Measurements from ENCODE around the gene PARD3.

Gene PARD3

DNA sequence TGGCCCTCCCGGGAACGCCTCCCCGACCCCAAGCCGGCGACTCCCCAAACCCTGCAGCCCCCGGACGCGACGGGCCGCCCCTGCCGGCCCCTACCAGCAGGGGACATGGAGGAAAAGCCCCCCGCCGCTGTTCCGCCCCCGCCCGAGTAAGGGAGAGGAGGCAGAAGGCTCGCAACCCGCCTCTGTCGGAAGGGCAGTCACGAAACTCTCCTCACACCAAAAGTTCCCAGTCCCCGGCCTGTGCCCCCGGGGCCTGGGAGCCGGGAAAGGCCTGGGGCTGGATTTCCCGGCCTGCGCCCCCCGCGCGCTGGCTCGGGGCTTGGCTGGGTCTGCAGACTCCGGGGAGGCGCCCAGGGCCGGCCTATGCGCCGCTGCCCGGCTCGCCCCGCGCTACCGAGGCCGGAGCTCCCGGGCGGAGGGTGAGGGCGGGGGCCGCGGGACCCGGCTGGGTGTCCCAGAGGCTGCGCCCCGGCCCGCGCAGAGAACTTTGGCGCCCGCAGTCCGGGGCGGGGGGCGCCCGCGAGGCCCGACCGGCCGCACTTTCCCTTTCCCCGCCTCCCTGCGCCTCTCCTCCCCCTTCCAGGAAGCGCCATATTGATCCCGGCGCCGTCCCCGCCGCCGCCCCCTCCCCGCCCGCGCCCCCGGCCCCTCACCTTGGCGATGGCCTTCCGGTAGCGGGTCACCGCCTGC lies 728 bp downstream of the PARD3 start:
- Histone ChIP-seq H3K36me3 (ENCODE audit: control insufficient read depth, insufficient read depth, low read length) (no peaks in the 10 kb centered on the region), H3K27me3 (replicated peaks; ENCODE audit: control insufficient read depth, insufficient read depth, low read length) (no peaks in the 10 kb centered on the region; the same call in none of the 2 replicates), H3K4me3 (replicated peaks; ENCODE audit: low read depth, low read length) (peak overlapping the region; percentile 54)
- TF ChIP-seq CTCF (IDR thresholded peaks at IDR 0.05; ENCODE audit: insufficient read depth, low read length, poor library complexity, severe bottlenecking): no peak
- DNase-seq (ENCODE audit: extremely low read depth, insufficient read length): peak; percentile 36

GRCh38 chr10:34813626-34814222 lies 1.4 kb downstream of the PARD3 start:
- DNase-seq (ENCODE audit: extremely low read depth, insufficient read length): no peak
- no peak for TF ChIP-seq CTCF (IDR thresholded peaks at IDR 0.05; ENCODE audit: insufficient read depth, low read length, poor library complexity, severe bottlenecking)
- H3K4me3 ChIP-seq (replicated peaks; ENCODE audit: low read depth, low read length): peak overlapping the region; percentile 54
- H3K36me3 ChIP-seq (ENCODE audit: control insufficient read depth, insufficient read depth, low read length): no peaks in the 10 kb centered on the region
- H3K27me3 ChIP-seq (replicated peaks; ENCODE audit: control insufficient read depth, insufficient read depth, low read length): no peaks in the 10 kb centered on the region; the same call in none of the 2 replicates

GRCh38 chr10:34812771-34813170 lies 2.3 kb downstream of the PARD3 start:
- Histone ChIP-seq H3K36me3 (ENCODE audit: control insufficient read depth, insufficient read depth, low read length) (no peaks in the 10 kb centered on the region), H3K4me3 (replicated peaks; ENCODE audit: low read depth, low read length) (no peak overlapping the region), H3K27me3 (replicated peaks; ENCODE audit: control insufficient read depth, insufficient read depth, low read length) (no peaks in the 10 kb centered on the region; the same call in none of the 2 replicates)
- DNase-seq (ENCODE audit: extremely low read depth, insufficient read length): no peak
- TF ChIP-seq CTCF (IDR thresholded peaks at IDR 0.05; ENCODE audit: insufficient read depth, low read length, poor library complexity, severe bottlenecking): no peak

DNA sequence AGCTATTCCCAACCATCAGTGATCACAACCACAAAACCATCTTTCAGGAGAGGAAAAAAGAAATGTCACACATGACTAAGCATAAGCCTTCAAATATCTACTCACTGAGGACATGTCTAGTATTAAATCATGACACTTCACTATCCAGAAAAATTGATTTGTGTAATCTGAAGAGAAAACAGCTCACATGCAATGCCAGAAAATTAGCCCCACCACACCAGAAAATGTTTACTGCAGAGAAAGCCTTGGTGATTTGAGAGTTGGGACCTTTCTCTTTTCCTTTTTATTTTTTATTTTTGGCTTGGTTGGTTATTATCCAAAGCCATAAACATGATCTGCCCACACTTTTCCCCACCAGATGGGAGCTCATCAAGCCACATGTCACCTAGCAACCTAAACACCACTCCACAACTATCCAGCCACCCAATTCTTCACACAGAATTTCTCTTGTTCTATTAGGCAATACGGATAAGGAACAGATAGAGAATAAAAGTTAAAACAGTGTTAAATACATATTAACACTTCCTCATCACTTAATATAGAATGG lies 3.1 kb downstream of the PARD3 start:
- TF ChIP-seq CTCF (IDR thresholded peaks at IDR 0.05; ENCODE audit: insufficient read depth, low read length, poor library complexity, severe bottlenecking): no peak
- DNase-seq (ENCODE audit: extremely low read depth, insufficient read length): no peak
- no peaks in the 10 kb centered on the region; the same call in none of the 2 replicates for H3K27me3 ChIP-seq (replicated peaks; ENCODE audit: control insufficient read depth, insufficient read depth, low read length)
- H3K36me3 ChIP-seq (ENCODE audit: control insufficient read depth, insufficient read depth, low read length): no peaks in the 10 kb centered on the region
- no peak overlapping the region for H3K4me3 ChIP-seq (replicated peaks; ENCODE audit: low read depth, low read length)

GRCh38 chr10:34811126-34811967 lies 3.7 kb downstream of the PARD3 start:
- no peak for DNase-seq (ENCODE audit: extremely low read depth, insufficient read length)
- TF ChIP-seq CTCF (IDR thresholded peaks at IDR 0.05; ENCODE audit: insufficient read depth, low read length, poor library complexity, severe bottlenecking): no peak
- H3K36me3 ChIP-seq (ENCODE audit: control insufficient read depth, insufficient read depth, low read length): no peaks in the 10 kb centered on the region
- H3K27me3 ChIP-seq (replicated peaks; ENCODE audit: control insufficient read depth, insufficient read depth, low read length): no peaks in the 10 kb centered on the region; the same call in none of the 2 replicates
- no peak overlapping the region for H3K4me3 ChIP-seq (replicated peaks; ENCODE audit: low read depth, low read length)

All from GM06990 (cell line).